Esophagus squamous epithelium (tissue), 5 donors: ENCODE results near the gene FHIT. TPM values are rescaled to one million over a fixed set of nuclear protein-coding genes. Genes with fewer than 3 reads are reported as not detected.
"Not testable (repeated sequence)": the region's sequence is repeated elsewhere in the genome, so short reads cannot be mapped to it uniquely, and the experiment has no call there.

Source experiments
- DNase-seq: peaks from one replicate; lab custom pipeline; 2025; lab: John Stamatoyannopoulos, UW
- H3K27ac ChIP-seq, 4 donors: fragments of 200-600 bp; sonication (generic); one replicate each; pipeline ENCODE4 v1.5.1; 2016 to 2019; ENCODE audit warnings: mild to moderate bottlenecking in 1 of 4
- H3K27me3 ChIP-seq, 4 donors: fragments of 200-600 bp; sonication (generic); 1 replicate in 3 of 4; 2 replicates in 1 of 4; pipeline versions ENCODE4 v1.5.1 to v1.6.0; 2017 to 2021; ENCODE audit warnings: antibody characterized with exemption in 1 of 4
- H3K36me3 ChIP-seq, 3 donors: fragments of 200-600 bp; sonication (generic); one replicate each; pipeline ENCODE4 v1.5.1; 2016 to 2019
- H3K4me1 ChIP-seq, 3 donors: fragments of 200-600 bp; sonication (generic); one replicate each; pipeline ENCODE4 v1.5.1; 2017 to 2019
- H3K4me3 ChIP-seq, 4 donors: fragments of 200-600 bp; sonication (generic); 1 replicate in 3 of 4; 2 replicates in 1 of 4; pipeline ENCODE4 v1.5.1; 2016 to 2019; ENCODE audit warnings: mild to moderate bottlenecking in 2 of 4, moderate library complexity in 1 of 4
- H3K9me3 ChIP-seq, 3 donors: fragments of 200-600 bp; sonication (generic); one replicate each; pipeline ENCODE4 v1.5.1; 2016 to 2019
- POLR2A ChIP-seq, 4 donors: fragments of 450-650 bp; IDR thresholded peaks; one replicate each; pipeline ENCODE4 v1.6.1; 2017; ENCODE audit warnings: antibody characterized with exemption in 4 of 4, mild to moderate bottlenecking in 4 of 4, moderate library complexity in 3 of 4
- WGBS, 2 donors: methylation state at CpG; one replicate each; pipeline ENCODE4 v1.1.5; 2018; 5-methylcytosine and 5-hydroxymethylcytosine counted together
- intact Hi-C: fragments of 100-400 bp; cut with DNase I; formaldehyde crosslinking; loops from one replicate; pipeline ENCODE4 v1.15.0; 2022
- total RNA-seq, 4 donors: library from RNA; depleted of rRNA; stranded (reverse); fragments of >200 nt; gene quantifications; one replicate each; pipeline ENCODE4 v1.1.0, GENCODE V29; 2016
- TF ChIP-seq, protein P1 (sequence below), 6 experiments: fragments of 450-650 bp in 4 of 6; fragments of 200-600 bp in 2 of 6; sonication (generic) in 2 of 6; IDR thresholded peaks; one replicate each; pipeline ENCODE4 v1.5.1; 2016 to 2019; ENCODE audit warnings: antibody characterized with exemption in 6 of 6, mild to moderate bottlenecking in 4 of 6, moderate library complexity in 4 of 6
- donor health status: DM: yes; HTN: yes; CAD: no.

Gene FHIT
- total RNA-seq, 4 donors from 2014 or later, result 0.64 to 5.7 (median 3.1) TPM

DNA sequence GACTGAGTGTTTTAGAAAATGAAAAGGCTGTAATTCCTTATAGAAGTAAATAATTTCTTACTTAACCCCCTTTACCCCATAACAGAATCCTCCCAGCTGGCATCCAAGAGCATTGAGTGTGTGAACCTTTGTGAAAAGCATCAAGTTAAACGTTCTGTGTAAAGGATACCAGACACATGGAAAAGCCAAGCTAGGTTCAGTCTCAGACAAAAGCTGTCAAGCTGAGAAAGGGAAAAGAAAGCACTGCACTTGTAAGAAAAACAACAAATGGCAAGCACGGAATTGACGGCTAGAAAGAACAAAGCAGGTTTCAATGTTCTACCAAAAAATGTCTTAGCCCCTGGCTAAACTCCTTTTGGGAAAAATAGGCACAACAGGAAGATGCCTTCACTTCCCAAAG lies 176.5 kb downstream of the FHIT start:
- intact Hi-C loops, result no loop called here
- no peaks in the 10 kb centered on the region for H3K36me3 ChIP-seq
- DNase-seq, result no peak
- no peaks in the 10 kb centered on the region for H3K27me3 ChIP-seq
- no peak for TF ChIP-seq POLR2A (IDR thresholded peaks at IDR 0.05)
- TF ChIP-seq, protein P1, sequence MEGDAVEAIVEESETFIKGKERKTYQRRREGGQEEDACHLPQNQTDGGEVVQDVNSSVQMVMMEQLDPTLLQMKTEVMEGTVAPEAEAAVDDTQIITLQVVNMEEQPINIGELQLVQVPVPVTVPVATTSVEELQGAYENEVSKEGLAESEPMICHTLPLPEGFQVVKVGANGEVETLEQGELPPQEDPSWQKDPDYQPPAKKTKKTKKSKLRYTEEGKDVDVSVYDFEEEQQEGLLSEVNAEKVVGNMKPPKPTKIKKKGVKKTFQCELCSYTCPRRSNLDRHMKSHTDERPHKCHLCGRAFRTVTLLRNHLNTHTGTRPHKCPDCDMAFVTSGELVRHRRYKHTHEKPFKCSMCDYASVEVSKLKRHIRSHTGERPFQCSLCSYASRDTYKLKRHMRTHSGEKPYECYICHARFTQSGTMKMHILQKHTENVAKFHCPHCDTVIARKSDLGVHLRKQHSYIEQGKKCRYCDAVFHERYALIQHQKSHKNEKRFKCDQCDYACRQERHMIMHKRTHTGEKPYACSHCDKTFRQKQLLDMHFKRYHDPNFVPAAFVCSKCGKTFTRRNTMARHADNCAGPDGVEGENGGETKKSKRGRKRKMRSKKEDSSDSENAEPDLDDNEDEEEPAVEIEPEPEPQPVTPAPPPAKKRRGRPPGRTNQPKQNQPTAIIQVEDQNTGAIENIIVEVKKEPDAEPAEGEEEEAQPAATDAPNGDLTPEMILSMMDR (IDR thresholded peaks at IDR 0.05), result no peak
- no peak overlapping the region for H3K27ac ChIP-seq
- H3K9me3 ChIP-seq, result no peaks in the 10 kb centered on the region
- WGBS, 2 donors, result 49 to 59% methylated on average over 3 of the region's 3 CpGs
- H3K4me1 ChIP-seq, result no peaks in the 10 kb centered on the region
- H3K4me3 ChIP-seq, result no peak overlapping the region

DNA sequence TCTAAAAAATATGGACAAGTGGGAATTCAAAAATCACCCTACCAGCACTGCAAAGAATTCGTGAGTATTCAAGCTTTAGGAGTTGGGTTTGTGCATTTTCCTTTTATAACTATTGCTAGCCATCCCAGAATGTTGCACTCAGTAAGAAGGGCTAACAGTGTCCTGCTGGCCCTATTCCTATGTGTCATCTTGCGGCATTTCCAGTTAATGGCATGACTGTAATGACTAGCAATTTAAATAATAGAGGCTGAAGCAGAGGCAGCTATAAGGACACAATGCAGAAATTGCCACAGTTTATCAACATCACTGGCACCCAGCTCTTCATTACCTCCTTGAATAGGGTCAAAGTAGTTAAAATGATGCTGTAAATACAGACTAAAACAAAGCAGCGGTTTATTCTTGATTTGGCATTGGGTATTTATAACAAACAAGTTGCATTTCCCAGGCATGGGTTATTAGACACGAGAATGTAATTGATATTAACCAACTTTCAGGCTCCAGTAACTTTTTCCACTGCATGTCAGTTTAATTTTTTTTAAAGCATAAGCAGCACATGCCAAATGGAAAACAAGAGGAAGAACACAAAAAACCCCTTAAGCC lies 177.6 kb downstream of the FHIT start:
- intact Hi-C loops, result no loop called here
- no peaks in the 10 kb centered on the region for H3K9me3 ChIP-seq
- no peaks in the 10 kb centered on the region for H3K36me3 ChIP-seq
- TF ChIP-seq, protein P1 (IDR thresholded peaks at IDR 0.05), result no peak
- no peak for TF ChIP-seq POLR2A (IDR thresholded peaks at IDR 0.05)
- WGBS, 2 donors, result 69 to 85% methylated on average over 4 of the region's 4 CpGs
- H3K4me1 ChIP-seq, result no peaks in the 10 kb centered on the region
- DNase-seq, result no peak
- H3K4me3 ChIP-seq, result no peak overlapping the region
- H3K27me3 ChIP-seq, result no peaks in the 10 kb centered on the region
- H3K27ac ChIP-seq, result no peak overlapping the region

- Histone ChIP-seq H3K9me3 (no peaks in the 10 kb centered on the region), H3K4me3 (no peak overlapping the region)
- 89 to 93% methylated on average over 4 of the region's 4 CpGs for WGBS, 2 donors
Measured at GRCh38 chr3:61068084-61068483, 183.2 kb downstream of the FHIT start.

GRCh38 chr3:61066800-61067199 lies 184.5 kb downstream of the FHIT start:
- H3K27ac ChIP-seq, result no peak overlapping the region
- H3K4me3 ChIP-seq, result no peak overlapping the region
- H3K4me1 ChIP-seq, result no peaks in the 10 kb centered on the region
- no peaks in the 10 kb centered on the region for H3K27me3 ChIP-seq
- DNase-seq, result no peak
- intact Hi-C loops, result no loop called here
- 89 to 96% methylated on average over 2 of the region's 2 CpGs for WGBS, 2 donors
- no peaks in the 10 kb centered on the region for H3K9me3 ChIP-seq
- TF ChIP-seq, protein P1 (IDR thresholded peaks at IDR 0.05), result no peak
- TF ChIP-seq POLR2A (IDR thresholded peaks at IDR 0.05), result no peak
- no peaks in the 10 kb centered on the region for H3K36me3 ChIP-seq

More at GRCh38 chr3:61068084-61068483, 183.2 kb downstream of the FHIT start:
- Histone ChIP-seq H3K36me3 (no peaks in the 10 kb centered on the region), H3K4me1 (no peaks in the 10 kb centered on the region), H3K27me3 (no peaks in the 10 kb centered on the region), H3K27ac (no peak overlapping the region)
- intact Hi-C loops, result no loop called here
- no peak for DNase-seq
- TF ChIP-seq, protein P1 (IDR thresholded peaks at IDR 0.05), result no peak
- no peak for TF ChIP-seq POLR2A (IDR thresholded peaks at IDR 0.05)

- H3K27me3 ChIP-seq, H3K27ac ChIP-seq, H3K9me3 ChIP-seq, H3K4me1 ChIP-seq, intact Hi-C loops, DNase-seq, H3K4me3 ChIP-seq, H3K36me3 ChIP-seq: not testable (repeated sequence)
- 77 to 91% methylated on average over 2 of the region's 2 CpGs for WGBS, 2 donors
Measured at GRCh38 chr3:61066222-61066621, 185.0 kb downstream of the FHIT start.
